Upper lobe of left lung (tissue), 6 donors: Measurements from ENCODE around the gene TPRA1. TPM values are rescaled to one million over a fixed set of nuclear protein-coding genes. Genes with fewer than 3 reads are reported as not detected.

Experiments
- ATAC-seq, 2 donors: fragments of 200-7000 bp; cut with Tn5 transposase; one replicate each; pipeline ENCODE4 v1.9.1; 2022; ENCODE audit warnings: mild to moderate bottlenecking in 2 of 2, moderate library complexity in 2 of 2; ENCODE audit not compliant: low FRiP score in 2 of 2
- DNase-seq, 2 donors: peaks; one replicate each; pipeline ENCODE4 v3.0.0-alpha.2; 2019 to 2020
- H3K27ac ChIP-seq, 4 donors: fragments of 200-600 bp; sonication (generic); one replicate each; pipeline ENCODE4 v1.5.1; 2016 to 2019
- H3K27me3 ChIP-seq, 4 donors: fragments of 200-600 bp; sonication (generic); one replicate each; pipeline ENCODE4 v1.5.1; 2017 to 2019
- H3K36me3 ChIP-seq, 4 donors: fragments of 200-600 bp; sonication (generic); one replicate each; pipeline ENCODE4 v1.5.1; 2016 to 2019
- H3K4me1 ChIP-seq, 4 donors: fragments of 200-600 bp; sonication (generic); one replicate each; pipeline ENCODE4 v1.5.1; 2018 to 2019
- H3K4me3 ChIP-seq, 4 donors: fragments of 200-600 bp; sonication (generic); one replicate each; pipeline ENCODE4 v1.5.1; 2017 to 2019; ENCODE audit warnings: mild to moderate bottlenecking in 2 of 4, moderate library complexity in 1 of 4
- H3K9me3 ChIP-seq, 4 donors: fragments of 200-600 bp; sonication (generic); one replicate each; pipeline ENCODE4 v1.5.1; 2018 to 2019
- EP300 ChIP-seq, 4 donors: sonication (generic); formaldehyde crosslinking; IDR thresholded peaks; one replicate each; pipeline ENCODE4 v1.5.1; 2017; ENCODE audit warnings: antibody characterized with exemption in 4 of 4, control low read depth in 2 of 4
- POLR2A ChIP-seq, 4 donors: fragments of 450-650 bp; IDR thresholded peaks; one replicate each; pipeline ENCODE4 v1.5.1; 2016 to 2017; ENCODE audit warnings: antibody characterized with exemption in 4 of 4, mild to moderate bottlenecking in 2 of 4
- POLR2AphosphoS5 ChIP-seq, 2 donors: sonication (generic); formaldehyde crosslinking; IDR thresholded peaks; one replicate each; pipeline ENCODE4 v1.5.1; 2017; ENCODE audit warnings: antibody characterized with exemption in 2 of 2
- WGBS, 2 donors: methylation state at CpG; one replicate each; pipeline ENCODE4 v1.1.5; 2017 to 2018; 5-methylcytosine and 5-hydroxymethylcytosine counted together
- total RNA-seq, 6 donors: library from RNA; depleted of rRNA in 4 of 6; stranded (reverse); fragments of >200 nt in 4 of 6; gene quantifications; one replicate each; pipeline versions ENCODE4 v1.1.0 to v1.2.1, GENCODE V29; 2016 to 2021
- TF ChIP-seq, protein P1 (sequence below), 6 experiments: fragments of 450-650 bp in 4 of 6; fragments of 200-600 bp in 2 of 6; sonication (generic) in 2 of 6; IDR thresholded peaks; one replicate each; pipeline ENCODE4 v1.5.1; 2016 to 2019; ENCODE audit warnings: antibody characterized with exemption in 6 of 6
- donor health status: DM: no; HTN: no; CAD: no; lungs with moderate emphysema.
- donor health status: DM: no; HTN: yes; CAD: no; lungs with severe emphysema.

Gene TPRA1
- total RNA-seq, 6 donors from 2014 or later = 16.8 to 44.4 (median 40.3) TPM

DNA sequence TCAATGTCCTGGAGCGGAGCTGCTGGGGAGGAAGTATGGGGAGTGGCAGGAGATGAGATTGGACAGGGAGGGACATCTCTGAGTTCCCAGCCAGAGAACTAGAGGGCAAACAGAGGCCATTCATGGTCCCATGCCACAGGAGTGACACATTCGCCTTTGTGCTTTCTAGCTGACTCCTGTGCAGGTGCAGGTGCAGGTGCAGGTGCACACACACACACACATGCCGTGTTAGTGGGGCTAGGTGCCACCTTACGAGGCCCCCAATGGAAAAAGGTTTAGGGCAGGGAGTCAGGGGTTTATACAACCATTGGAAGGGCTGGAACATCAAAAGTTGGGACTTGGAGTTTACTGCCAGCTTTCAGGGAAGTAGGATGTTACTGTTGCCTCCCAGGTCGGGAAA is 52.0 kb downstream of the TPRA1 start:
- H3K4me1 ChIP-seq = peaks cover 0 to 20% (median 9%) of the 10 kb centered on the region in 4 donors
- WGBS, 2 donors = 67 to 76% methylated on average over 5 of the region's 5 CpGs
- no peaks in the 10 kb centered on the region for H3K36me3 ChIP-seq
- no peaks in the 10 kb centered on the region for H3K9me3 ChIP-seq
- H3K27me3 ChIP-seq = no peaks in the 10 kb centered on the region
- TF ChIP-seq EP300 (IDR thresholded peaks at IDR 0.05) (no peak), POLR2A (IDR thresholded peaks at IDR 0.05) (no peak), POLR2AphosphoS5 (IDR thresholded peaks at IDR 0.05) (no peak)
- TF ChIP-seq, protein P1, sequence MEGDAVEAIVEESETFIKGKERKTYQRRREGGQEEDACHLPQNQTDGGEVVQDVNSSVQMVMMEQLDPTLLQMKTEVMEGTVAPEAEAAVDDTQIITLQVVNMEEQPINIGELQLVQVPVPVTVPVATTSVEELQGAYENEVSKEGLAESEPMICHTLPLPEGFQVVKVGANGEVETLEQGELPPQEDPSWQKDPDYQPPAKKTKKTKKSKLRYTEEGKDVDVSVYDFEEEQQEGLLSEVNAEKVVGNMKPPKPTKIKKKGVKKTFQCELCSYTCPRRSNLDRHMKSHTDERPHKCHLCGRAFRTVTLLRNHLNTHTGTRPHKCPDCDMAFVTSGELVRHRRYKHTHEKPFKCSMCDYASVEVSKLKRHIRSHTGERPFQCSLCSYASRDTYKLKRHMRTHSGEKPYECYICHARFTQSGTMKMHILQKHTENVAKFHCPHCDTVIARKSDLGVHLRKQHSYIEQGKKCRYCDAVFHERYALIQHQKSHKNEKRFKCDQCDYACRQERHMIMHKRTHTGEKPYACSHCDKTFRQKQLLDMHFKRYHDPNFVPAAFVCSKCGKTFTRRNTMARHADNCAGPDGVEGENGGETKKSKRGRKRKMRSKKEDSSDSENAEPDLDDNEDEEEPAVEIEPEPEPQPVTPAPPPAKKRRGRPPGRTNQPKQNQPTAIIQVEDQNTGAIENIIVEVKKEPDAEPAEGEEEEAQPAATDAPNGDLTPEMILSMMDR (IDR thresholded peaks at IDR 0.05) = no peak
- DNase-seq (no peak), ATAC-seq (no peak)
- peak overlapping the region in 1 of 4 donors; percentile 4 for H3K27ac ChIP-seq
- no peak overlapping the region for H3K4me3 ChIP-seq

DNA sequence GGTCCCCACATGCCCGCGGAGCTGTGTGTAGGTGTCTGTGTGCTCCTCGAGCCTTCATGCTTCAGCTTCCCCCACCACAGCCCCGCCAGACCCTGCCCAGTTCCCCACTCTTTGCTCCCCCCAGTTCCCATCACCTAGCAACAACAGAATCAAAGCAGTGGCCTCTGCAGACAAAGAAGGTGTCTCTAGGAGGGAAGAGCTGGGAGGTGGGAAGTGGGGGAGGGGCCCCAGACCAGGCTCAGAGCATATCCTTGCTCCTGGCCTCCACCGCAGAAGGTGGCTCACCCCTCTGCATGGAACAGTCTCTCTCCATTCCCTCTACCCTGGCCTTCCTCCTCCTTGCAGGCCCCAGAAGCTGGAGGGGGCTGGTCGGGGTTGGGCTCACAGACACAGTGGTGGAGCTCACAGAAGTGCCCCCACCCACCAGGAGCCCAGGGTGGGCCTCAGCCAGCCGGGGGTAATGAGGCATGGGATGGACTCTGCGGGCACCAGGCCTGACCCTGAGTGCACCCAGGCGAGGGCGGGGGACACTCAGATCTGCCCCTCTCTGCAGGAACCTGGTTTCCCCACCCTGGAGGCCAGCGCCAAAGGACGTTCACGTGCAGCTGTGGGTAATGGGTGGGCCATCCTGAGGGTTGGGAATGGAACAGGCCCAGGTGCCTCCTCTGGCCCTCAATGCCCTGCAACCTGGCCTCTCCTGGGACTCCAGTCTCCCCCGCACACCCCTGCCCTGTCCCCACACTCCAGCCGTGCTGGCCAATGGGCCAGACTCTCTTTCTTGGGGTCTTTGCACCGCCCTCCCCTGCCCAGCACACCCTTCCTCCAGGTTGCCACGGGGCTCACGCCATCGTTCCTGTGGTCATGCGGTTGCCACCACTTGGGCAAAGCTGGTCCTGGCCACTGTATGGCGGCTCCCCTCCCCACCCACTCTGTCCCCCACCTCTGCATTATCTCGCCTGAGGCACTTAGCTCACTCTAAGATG is 53.4 kb downstream of the TPRA1 start:
- H3K4me1 ChIP-seq = peaks cover 0 to 8% (median 1%) of the 10 kb centered on the region in 4 donors
- 85% methylated on average over 12 to 21 of the region's 22 CpGs for whole genome bisulfite sequencing, 2 donors
- ATAC-seq (no peak), DNase-seq (peak in 1 of 2 donors; percentile 67)
- H3K36me3 ChIP-seq = no peaks in the 10 kb centered on the region
- no peak overlapping the region for H3K4me3 ChIP-seq
- H3K9me3 ChIP-seq = no peaks in the 10 kb centered on the region
- no peak overlapping the region for H3K27ac ChIP-seq
- H3K27me3 ChIP-seq = no peaks in the 10 kb centered on the region
- TF ChIP-seq EP300 (IDR thresholded peaks at IDR 0.05) (no peak), POLR2A (IDR thresholded peaks at IDR 0.05) (no peak), POLR2AphosphoS5 (IDR thresholded peaks at IDR 0.05) (no peak)
- TF ChIP-seq, protein P1 (IDR thresholded peaks at IDR 0.05) = no peak

DNA sequence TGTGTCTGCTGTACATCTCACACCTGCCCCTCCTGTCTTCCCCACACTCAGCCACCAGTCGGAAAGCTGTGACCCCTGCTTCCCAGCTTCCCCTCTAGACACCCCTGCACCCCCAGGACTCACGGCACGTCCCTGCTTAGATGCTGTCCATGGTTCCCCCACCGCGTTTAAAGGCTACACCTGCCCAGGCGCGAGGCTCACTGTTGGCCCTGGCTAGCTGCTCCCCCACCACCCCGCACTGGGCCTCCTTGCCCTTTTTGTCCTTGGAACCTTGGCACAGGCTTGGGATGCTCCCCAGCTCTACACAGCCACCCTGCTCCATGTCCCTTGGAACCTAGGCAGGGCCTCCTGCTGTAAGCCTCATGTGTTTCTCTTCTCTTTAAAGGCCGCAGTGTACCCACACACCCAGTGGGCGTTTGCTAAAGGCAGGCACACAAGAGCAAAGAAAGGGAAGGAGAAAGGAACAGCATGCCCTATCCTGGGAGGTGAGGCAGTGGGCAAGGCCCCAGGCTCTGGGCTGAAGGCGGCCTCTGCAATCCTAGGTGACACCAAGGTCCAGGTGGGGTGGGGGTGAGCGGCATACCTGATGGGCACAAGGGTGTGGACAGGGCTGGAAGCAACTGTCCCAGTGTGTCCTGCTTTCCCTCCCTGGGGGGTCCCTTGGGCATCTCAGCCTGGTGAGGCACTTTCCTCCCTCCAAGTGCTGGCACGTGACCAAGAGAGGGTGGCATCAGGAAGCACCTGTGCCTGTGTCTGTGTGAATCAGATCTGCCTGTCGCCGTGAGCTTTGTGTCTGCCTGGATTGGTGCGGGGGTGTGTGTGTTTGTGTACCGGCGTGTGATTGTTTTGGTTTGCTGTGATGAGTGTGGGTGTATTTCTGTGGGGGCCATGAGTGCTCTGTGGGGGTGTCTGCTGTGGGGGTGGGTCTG is 54.4 kb downstream of the TPRA1 start:
- no peaks in the 10 kb centered on the region for H3K36me3 ChIP-seq
- H3K4me3 ChIP-seq = no peak overlapping the region
- no peak overlapping the region for H3K27ac ChIP-seq
- H3K9me3 ChIP-seq = no peaks in the 10 kb centered on the region
- no peaks in the 10 kb centered on the region for H3K27me3 ChIP-seq
- 71 to 79% methylated on average over 13 to 18 of the region's 18 CpGs for WGBS, 2 donors
- DNase-seq (no peak), ATAC-seq (no peak)
- TF ChIP-seq, protein P1 (IDR thresholded peaks at IDR 0.05) = no peak
- TF ChIP-seq POLR2A (IDR thresholded peaks at IDR 0.05) (no peak), EP300 (IDR thresholded peaks at IDR 0.05) (no peak), POLR2AphosphoS5 (IDR thresholded peaks at IDR 0.05) (no peak)
- H3K4me1 ChIP-seq = no peaks in the 10 kb centered on the region

DNA sequence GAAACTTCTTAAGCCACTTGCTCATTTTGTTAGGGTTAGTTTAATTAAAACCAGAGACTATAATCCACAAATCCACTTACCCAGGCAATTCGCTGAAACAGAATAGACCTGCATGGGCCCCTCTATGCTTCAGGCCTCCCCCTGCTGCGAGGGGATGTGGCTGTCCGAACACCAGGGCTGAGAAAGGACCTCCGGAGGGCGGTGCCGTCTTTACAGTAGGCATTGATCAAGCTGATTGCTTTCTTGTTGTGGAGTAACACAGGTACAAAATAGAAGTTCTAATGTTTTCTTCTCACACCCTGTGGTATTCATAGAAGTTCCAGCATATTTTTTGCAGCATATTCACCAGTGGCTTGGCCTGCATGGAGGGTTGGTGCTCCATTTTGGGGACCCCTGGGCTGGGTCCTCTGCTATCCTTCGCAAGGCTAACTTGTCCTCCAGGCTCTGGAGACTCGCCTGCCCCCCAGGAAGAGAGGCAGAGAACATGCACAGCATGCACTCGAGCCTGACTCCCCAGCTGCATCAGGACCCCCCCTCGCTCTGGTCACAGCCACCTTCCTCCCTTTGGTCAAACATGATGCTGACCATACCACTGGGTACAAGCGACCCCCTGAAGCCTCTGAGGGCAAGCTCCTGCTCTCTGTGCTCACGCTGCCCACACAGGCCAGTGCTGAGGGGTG is 55.3 kb downstream of the TPRA1 start:
- Histone ChIP-seq H3K9me3 (no peaks in the 10 kb centered on the region), H3K4me1 (no peaks in the 10 kb centered on the region), H3K27me3 (no peaks in the 10 kb centered on the region), H3K36me3 (no peaks in the 10 kb centered on the region), H3K4me3 (no peak overlapping the region), H3K27ac (no peak overlapping the region)
- DNase-seq = no peak
- TF ChIP-seq POLR2AphosphoS5 (IDR thresholded peaks at IDR 0.05) = no peak
- no peak for TF ChIP-seq EP300 (IDR thresholded peaks at IDR 0.05)
- TF ChIP-seq POLR2A (IDR thresholded peaks at IDR 0.05) = no peak
- TF ChIP-seq, protein P1 (IDR thresholded peaks at IDR 0.05) = no peak
- ATAC-seq = no peak
- WGBS, 2 donors = 83 to 85% methylated on average over 6 to 12 of the region's 12 CpGs
